Measurements from ENCODE around the gene FXYD3.
"Not testable (repeated sequence)": the region's sequence is repeated elsewhere in the genome, so short reads cannot be mapped to it uniquely, and the experiment has no call there.

FXYD3 gene

DNA sequence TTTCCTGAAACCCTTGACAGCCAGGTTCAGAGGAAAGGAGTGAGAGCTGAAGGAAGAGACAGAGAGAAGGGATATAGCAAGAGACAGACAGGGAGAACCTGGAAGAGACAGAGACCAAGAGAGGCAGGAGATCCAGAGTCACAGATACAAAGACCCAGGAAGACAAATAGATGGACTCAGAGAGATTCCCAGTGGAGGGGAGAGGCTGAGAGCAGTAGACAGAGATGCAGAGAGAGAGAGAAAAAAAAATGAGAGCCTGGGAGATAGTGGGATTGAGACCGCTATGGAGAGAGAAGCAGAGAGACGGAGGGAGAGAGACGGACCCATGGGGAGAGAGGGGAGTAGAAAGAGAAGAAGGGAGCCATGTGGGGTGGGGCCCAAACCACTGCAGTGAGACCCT is 28.2 kb downstream of the FXYD3 start:
- no peak for DNase-seq

DNA sequence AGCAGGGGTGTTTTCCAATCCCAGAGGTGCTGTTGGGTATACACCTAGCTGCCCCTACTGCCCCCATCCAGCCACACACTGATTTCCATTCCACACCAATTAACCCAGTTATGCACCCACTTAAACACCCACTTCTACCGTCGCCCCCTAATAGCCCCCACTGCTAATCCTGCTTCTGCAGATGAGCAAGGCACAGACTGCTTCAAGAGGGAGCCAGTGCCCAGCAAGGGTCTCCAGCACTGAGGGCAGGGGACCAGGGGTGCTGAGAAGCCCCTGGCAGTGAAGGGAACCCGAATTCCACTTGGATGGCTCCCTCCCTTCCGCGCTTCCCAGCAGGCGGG is 28.6 kb downstream of the FXYD3 start:
- no peak for DNase-seq

DNA sequence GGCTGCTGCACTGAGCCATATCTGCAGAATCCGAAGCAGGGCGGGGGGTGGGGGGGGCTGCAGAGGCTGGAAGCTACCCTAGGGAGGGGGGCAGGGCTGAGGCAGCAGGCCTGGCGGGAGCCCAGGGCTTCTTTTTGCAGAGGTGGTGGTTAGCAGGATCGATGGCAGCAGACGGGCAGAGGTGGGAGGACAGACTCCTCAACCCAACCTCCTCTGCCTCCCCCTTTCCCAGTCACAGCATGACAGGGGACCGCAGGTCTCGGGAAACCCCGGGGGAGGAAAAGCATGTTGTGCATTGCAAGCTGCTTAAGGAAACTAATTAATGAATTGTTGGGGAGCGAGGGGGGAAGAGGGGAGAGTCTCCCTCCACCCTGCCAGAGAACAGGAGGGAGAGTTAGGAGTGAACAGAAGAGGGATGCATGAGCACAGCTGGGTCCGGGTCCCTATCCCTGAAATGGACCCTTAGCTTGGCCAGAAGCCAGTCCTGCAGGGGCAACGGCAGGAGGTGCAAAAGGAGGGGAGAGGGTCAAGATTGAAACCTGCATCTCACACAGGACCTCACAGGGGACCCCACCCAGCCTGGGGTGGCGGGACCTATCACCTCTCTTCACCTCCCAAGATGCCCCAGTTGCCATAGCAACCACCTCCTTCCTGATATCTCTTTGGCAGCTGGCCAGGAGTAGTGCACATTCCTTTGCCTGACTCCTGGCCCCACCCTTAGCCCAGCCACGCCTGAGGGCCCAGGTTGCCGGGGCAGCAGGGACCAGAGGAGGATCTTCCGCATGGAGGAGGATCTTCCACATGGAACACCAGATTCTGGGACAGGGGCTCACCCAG is 29.2 kb downstream of the FXYD3 start:
- no peak for DNase-seq

DNA sequence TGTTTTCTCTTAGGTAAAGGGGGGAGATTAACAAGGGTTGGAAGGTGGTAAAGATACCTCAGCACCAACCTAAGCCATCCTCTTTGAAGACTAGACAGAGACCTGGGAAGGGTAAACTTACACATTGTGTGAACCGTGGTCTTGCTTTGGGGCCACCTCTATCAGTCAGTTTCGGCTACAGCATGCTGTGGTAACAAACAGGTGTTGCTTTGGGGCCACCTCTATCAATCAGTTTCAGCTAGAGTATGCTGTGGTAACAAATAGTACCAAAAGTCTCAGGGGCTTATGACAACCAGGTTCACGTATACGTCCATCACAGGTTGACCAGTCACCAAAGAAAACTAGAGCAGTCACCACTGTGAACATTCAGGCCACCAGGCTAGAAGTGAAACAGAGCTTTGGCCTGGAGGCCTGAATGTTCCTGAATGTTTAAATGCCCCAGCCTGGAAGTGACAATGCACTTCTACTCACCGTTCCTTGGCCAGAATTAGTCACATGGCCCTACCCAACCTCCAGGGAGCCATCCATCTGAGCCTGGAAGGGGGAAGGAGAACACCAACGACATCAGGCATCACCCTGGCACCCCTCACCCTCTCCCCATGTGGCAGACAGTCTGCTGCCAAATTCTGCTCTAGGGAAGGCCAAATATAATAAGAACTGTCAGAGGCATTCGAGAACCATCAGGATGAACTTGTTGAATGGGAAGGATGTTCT is 31.3 kb downstream of the FXYD3 start:
- no peak for DNase-seq

DNA sequence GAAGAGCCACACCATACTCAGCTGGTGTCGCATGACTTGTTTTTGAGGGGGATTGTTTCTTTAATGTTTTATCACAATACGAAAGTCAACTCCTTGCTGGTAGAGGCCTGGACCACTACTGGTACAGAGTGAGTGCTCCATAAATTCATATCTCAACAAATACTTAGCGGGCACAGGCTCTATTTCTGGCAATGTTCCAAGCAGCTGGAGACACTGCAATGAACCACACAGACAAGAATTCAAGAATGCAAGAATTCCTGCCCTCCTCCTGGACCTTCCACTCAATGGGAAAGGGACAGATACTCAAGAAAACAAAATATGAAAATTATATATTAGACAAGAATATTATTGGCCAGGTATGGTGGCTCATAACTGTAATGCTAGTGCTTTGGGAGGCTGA is 33.8 kb downstream of the FXYD3 start:
- no peak for DNase-seq

DNA sequence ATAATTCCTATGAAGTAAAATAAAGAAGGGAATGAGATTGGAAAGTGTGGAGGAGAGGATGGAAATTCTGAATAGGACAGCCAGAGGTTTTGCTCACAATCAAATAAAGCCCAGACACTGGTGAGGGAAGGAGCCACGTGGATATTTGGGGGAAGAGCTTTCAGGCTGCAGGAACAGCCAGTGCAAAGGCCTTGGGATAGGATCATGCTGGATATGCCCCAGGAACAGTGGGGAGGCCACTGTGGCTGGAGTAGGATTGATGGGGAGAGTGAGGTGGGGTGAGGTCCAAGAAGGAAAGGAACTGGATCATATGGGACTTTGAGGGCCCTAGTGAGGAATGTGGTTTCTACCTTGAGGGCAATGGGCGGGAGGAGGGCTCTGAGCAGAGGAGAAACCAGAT is 34.8 kb downstream of the FXYD3 start:
- DNase-seq = no peak

DNA sequence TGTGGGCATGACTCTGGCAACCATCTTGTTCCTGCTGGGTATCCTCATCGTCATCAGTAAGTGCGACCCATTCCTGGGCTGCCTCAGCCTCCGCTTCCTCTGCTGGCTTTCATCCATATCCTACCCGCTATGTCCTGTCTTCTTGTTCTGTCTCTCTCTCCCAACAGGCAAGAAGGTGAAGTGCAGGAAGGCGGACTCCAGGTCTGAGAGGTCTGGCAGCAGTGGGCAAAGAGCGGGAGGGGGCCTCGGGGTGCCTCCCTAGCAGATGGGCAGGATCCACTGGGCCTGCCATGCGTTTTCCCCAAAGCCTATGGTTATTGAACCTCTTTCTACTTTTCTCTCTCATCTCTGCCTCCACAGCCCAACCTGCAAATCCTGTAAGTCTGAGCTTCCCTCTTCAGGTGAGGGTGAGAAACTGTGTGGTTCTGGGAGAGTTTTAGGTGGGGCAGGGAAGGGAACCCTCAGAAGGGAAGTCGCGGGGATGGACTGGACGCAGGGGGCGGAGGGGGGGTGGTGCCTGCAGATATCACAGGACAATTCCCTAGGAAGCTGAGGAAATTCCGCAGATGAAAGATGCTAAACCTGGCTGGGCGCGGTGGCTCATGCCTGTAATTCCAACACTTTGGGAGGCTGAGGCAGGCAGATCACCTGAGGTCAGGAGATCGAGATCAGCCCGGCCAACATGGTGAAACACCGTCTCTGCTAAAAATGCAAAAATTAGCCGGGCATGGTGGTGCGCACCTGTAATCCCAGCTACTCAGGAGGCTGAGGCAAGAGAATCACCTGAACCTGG is 35.8 kb downstream of the FXYD3 start:
- no peak for DNase-seq

DNA sequence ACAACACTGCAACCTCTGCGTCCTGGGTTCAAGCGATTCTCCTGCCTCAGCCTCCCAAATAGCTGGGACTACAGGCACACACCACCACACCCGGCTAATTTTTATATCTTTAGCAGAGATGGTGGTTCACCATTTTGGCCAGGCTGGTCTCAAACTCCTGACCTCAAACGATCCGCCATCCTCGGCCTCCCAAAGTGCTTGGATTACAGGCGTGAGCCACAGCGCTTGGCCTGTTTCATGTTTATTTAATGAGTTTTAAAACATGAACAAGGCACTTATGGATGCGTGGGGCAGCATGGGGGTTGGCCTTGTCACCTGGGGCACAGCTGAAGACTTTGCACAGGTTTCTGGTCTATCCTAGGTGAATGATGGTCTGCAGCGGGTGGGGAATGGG is 37.5 kb downstream of the FXYD3 start:
- DNase-seq = not testable (repeated sequence)

DNA sequence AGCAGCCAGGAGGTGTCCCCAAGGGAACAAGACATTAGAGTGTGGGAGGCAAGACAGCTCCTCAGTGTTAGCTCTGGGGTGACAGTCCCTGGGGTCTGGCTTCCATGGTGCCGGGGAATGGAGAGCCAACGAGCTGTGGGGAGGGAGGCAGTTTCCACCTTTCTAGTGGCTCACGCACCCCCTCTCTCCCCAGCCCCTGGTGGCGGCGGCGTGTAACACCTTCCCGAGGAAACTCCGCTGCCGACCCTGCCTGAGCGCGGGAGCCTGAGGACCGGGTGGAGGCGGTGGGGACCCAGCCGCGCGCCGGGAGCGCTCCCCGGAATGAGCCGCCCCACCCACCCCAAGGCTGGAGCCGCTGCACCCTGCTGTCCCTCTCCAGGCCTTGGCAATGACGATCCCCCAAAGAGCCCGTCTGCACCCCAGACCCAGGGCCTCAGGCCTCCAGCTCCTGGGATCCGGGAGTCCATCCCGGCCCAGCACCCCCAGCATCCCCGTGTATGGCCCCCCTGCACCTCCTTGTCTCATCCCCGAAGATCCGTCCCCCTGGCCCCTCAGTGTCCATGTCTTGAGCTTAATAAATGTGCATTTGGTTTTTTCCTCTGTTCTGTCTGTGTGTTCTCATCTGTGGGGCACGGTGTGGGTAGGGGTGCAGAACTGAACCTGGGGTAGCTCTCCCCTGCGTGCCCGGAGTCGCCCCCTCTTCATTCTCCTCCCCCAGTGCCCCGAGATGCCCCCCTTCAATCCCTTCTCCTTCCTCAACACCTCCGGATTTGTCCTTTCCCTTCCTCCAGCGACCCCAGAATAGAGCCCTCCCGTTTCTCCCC is 38.3 kb downstream of the FXYD3 start:
- no peak for DNase-seq

DNA sequence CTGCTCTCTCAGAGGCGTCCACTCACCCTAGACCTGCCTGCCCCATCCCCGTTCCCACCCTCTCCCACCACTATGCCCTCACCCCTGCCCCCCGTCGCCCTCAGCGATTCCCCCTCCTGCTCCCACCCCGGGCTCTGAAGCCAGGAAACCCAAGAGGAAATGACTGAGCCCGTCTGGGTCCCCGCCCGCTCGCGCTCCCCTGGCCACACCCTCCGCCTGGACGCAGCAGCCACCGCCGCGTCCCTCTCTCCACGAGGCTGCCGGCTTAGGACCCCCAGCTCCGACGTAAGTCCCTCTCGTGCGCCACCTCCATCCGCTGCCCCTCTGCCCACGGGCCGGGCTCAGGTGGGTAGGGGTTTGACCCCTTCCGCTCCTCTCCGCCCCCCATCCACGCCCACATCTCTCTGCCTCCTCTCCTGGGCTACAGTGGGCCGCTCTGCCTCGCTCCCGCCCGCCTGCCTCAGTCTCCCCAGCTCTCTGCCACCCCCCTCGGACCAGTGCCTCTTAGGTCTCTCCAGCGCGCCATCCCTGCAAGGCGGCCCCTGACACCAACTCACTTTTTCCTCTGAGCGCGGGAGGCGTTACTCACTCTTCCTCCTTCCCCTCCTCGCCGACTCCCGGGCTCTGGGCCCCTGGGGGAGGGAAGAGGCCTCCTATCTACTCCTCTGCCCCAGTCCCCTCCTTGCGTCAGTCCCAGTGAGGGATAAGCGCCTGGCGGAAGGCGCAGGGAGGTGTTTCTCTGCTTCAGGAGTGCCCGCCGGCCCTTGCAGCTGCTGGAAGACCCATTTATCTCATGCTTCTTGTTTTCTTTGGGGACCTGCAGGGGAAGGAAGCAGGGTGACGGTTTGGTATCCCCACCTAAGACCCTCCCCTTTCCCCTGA is 39.1 kb downstream of the FXYD3 start, which contains the start of gene FXYD5:
Gene FXYD5, plus strand, starts transcription at position 211 of the 882 bp plus-strand sequence. CDS start 816 bp downstream, outside the sequence.
- no peak for DNase-seq

DNA sequence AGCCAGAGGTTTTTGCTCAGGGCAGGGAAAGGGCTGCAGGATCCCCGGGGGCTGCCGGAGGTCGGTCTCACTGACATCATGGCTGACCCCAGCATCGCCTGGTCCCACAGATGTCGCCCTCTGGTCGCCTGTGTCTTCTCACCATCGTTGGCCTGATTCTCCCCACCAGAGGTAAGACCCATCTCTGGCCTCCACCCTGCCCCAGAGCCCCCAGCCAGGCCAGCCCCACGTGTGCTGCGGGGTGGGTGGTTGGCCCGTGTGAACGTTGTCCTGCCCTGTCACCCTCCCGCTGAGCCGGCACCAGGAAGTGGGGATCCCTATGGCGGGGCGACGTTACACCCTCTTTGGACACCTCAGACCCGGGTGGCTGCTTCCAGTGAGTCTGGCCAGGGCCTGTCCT is 39.8 kb downstream of the FXYD3 start:
- no peak for DNase-seq

DNA sequence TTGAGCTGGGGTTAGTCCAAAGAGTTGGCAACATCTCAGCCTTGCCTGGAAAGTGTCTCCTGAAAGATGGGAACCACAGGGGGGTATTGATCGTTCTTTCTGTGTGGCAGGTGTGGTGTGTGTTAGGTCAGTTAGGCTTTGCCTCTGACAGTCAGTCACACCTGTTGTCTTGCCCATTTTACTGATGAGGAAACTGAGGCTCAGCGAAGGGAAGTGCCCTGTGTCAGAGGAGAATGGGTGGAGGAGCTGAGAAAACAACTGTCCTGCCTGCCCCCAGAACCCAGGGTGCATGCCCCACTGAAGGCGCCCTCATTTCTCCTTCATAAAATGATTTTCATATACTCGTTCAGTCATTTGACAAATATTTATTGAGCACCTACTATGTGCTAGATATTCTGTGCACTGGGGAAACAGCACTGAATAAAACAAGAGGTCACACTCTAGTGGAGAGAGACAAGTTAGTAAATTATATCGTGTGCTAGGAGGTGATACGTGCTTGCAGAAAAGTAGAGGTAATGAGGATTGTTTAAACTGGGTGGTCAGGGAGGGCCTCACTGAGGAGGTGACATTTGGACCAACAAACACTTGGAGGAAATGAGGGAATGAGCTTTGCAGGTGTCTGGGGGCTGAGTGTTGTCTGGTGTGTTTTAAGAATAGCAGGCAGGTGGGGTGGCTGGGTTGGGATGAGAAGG is 40.5 kb downstream of the FXYD3 start:
- no peak for DNase-seq

DNA sequence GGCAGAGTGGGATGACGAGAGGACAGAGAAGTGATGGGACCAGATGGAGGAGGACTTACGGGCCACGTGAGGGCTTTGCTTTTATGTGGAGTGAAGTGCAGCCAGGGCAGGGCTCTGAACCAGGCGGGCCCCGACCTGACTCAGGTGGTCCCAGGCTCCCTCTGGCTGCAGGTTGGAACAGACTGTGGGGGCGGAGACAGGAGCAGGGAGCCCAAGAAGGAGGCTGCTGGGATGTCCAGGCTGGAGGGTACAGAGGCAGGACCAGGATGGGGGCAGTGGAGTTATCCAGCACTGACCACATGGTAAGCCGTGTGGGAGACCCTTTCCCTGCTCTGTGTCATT is 41.0 kb downstream of the FXYD3 start:
- DNase-seq = no peak

DNA sequence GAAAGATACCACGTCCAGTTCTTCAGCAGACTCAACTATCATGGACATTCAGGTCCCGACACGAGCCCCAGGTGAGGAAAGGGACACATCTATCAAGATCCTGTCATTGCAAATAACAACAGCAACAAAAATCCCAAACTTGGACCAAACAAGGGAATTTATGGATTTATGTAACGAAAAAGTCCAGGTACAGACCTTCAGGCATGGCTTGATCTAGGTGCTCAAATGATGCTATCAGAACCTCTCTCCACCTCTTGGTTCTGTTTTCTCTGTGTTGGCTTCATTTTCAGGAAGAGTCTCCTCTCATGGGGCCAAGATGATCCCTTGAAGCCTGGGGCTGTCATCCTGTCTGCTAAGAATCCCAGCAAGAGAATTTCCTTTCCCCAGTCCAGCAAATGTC is 41.8 kb downstream of the FXYD3 start:
- no peak for DNase-seq

DNA sequence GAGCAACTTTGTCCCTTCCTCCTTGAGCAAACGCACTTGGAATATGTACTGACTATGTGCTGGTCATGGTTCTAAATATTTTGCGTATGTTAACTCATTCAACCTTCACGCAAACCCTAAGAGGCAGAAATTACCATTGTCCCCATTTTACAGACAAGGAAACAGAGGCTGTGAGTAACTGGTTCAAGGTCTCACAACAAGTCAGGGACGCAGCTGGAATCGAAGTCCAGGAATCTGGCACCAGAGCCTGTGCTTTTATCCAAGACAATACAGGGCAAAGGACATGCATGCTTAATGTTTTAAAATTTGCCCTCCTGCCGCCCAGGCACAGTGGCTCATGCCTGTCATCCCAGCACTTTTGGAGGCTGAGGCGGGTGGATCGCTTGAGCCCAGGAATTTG is 44.0 kb downstream of the FXYD3 start:
- DNase-seq = no peak

DNA sequence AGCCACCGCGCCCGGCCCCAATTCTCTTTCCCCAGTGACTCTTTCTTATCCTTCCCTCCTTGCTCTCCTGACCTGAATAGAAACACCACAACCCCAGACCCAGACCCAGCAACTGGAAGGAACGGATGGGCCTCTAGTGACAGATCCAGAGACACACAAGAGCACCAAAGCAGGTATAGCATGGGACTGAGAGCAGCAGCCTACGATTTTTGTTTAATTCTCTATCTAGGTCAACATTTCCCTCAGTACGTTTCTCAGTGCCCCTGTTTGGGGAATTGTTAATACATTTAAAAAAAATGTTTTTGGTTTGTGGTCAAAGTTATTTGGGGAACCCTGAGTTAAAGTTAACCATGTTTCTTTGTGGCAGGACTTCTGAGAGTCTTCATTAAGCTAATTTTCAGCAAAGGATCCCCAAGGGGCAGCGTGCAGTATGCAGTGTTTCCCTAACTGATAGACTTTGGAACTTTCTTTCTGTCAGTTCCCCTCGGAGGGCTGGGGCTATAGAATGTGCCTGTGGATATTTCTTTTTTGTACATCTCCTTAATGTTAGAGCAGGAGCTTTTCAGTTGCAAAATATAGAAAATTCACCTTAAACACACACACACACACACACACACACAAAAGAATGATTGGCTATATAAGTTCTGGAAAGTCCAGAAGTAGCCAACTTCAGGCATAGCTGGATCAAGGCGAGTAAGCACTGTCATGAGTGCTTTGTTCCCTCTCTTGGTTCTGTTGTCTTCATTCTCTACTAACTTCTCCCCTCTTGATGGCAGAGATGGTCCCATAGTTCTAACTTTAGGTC is 45.2 kb downstream of the FXYD3 start:
- no peak for DNase-seq

DNA sequence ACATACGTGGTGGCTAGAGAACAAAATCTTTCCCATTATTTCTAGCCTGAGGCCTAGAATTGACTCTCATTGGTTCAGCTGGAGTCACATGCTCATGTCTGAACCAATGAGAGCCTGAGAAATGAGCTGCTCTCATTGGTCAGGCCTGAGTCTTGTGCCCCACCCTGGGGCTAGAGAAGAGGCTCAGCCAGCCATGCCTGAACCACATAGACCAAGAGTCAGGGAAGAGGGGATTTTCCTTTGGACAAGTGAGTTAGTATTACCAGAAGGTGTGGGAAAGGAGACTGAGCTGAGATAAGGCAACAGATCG is 45.8 kb downstream of the FXYD3 start:
- DNase-seq = no peak

DNA sequence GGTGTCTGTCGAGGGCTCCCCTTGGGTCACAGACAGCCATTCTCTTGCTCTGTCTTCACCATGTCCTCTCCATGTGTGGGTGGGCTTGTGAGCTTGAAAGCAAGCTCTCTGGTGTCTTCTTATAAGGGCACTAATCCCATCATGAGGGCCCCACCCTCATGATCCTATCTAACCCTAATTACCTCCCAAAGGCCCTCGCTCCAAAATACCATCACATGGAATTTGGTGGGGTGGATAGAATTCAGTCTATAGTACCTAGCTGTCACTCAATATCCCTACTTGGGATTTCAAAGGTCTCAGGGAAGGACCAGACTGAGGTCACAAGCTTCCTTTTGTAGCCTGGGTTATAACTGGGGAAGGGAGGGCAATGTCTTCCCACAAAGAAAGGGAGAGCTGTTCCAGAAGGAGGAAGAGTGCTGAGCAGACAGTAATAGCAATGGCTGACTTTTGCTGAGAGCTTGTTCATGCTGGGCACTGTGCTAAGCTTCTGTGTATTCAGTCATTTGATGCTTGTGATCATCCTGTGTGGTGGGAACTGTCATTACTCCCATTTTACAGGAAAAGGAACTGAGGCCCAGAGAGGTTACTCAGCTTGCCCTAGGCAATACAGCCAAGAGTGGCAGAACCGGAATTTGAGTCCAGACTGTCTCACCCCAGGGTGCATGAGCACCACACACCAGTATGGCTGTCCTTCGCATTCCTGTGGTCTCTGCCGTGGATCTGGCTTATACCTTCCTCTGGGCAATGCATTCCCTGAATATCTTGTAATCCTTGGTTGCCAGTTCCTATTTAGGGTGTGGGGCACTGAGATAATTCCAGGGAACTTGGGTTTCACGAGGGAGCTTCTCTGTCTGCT is 47.1 kb downstream of the FXYD3 start:
- DNase-seq = no peak

DNA sequence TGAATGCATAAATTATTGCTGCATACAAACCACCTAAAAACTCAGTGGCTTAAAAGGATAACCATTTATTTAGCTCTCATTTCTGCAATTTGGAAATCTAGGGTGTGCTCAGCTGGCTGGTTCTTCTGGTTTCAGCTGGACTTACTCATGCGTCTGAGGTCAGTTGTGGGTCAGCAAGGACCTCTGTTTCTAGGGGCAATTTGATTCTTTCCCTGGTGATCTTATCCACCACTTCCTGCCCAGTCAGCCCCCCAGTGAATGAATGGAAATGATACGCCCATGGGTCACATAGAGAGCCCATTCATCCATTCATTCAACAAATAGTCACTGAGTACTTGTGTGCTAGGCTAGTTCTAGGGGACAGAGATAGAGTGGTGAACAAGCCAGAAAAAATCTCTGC is 48.8 kb downstream of the FXYD3 start:
- DNase-seq = no peak
